Fibroblast of skin of right biceps (primary cell): Measurements from ENCODE around the gene PPP6R2.

ENCODE experiments used
- DNase-seq: peaks from one replicate; pipeline ENCODE4 v3.0.0-alpha.2; 2013

Gene PPP6R2

DNA sequence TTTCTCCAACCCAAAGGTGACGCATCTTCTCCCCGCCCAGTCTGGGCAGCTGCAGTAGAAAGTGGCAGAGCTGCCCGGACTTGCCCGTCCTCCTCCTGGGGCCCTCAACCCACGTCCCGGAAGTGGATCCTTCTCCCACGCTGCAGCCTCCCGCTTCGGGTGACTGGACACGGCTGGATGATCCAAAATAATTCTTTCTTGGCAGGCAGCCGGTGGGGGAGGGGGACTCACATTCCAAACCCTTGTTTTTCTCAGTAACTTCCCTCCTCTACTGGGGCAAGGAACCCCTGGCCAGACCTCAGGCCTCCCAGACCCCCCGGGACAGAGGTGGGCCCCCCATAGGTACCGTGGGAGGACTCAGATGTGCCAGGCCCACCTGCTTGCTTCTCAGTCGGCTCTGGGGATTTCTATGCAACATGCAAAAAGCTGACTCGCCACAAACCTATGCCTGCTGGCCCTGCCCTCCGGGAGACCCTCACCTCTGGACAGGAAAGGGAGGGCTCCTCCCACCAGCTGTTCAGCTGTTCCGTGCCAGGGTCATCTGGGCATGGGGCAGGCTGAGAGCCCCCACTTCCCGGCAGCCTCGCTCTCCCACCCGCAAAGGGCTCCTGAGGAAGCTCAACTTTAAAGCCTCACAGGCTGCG is 37.1 kb upstream of the PPP6R2 start:
- DNase-seq = peak; percentile 93

DNA sequence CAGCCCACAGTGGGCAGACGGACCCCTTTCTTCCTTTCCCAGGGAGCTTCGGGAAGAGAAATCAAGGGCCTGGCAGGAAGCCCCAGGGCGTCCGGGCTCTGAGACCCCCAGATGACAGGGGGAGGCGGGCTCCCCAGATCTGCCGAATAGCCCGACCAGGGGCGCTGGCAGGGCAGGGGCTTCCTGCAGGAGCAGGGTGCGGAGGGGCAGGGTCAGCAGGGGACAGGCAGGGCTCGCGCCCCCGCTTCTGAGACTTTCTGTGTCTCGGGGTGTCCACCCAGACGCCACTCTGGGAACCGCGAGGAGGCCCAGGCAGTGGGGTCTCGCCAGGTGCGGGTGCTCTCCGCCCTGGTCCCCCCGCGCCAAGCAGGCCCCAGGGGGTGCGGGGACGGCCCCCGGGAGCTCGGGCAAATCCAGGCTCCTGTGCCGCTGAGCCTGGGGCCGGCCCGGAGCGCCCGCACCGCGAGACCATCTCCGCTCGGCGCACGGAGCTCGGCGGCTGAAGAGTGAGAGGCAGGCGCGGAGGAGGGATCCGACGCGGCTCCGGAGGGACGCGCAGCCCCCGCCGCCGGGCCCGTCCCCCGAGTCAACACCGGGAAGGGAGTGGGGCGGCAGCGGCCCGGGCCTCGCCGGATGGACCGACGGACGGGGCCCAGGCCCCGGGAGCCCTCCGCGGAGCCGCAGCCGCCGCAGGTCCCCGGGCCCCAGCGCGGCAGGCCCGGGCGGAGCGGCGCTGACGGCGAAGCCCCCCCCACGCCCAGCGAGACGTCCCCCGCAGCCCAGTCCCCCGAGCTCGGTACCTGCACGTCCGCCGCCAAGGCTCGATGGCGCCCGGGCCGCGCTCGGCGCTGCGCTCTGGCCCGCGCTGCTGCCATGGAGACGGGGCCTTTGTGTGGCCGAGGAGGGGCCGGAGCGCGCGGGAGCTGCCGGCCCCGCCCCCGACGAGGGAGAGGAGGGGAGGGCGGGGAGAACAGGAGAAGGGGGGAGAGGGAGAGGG is 36.1 kb upstream of the PPP6R2 start, which contains the start of gene PLXNB2:
PLXNB2 (minus strand) TSS at position 894 of the 997 bp plus-strand sequence. CDS start 17,062 bp downstream, outside the sequence.
- peak; percentile 82 for DNase-seq

DNA sequence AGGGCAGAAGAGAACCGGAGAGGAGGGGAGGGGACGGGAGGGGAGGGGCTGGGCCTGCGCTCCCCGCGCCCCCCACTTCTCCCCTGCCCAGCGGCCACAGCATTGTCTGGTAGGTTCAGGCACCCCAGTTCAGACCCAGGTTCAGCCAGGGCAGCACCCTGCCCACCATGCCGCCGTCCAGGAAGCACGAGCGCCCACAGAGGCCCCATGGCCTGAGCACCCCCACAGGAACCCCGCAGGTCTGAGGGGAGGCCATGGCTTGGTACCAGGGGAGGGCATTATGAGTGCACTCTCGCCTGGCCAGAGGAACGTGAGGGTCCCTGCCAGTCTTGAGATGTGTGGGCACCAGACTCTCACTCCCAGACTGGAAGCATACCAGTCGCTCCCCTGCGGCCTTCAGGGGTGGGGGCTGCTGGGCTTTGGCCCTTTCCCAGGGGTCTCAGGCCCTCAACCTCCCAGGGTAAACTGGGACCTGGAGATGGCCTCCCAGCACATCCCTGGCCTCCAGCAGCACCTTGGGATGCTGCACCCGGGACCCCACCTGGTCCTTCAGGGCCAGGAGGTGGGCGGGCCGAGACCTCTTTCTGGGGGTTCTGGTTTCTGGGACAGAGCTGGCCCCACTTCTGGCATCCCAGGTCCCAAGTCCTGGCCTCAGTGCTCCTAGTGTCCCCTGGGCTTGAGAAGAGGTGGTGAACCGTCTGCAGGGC is 35.1 kb upstream of the PPP6R2 start:
- no peak for DNase-seq

DNA sequence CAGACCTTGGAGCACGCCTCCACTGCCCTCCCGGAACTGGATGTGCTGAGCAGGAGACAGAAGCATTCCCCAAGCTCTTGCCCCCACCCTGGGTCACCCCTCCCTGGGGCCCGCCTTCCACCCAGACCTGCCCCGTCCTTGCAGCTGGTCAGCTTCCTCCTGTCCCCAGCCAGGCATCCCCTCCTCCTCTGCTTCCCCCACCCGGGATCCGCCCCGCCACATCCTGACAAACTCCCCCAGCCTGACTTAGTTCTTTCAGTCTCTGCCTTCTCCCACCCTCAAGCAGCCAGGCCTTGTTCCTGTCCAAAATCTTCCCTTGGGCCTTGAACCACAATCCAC is 34.6 kb upstream of the PPP6R2 start:
- peak; percentile 68 for DNase-seq

DNA sequence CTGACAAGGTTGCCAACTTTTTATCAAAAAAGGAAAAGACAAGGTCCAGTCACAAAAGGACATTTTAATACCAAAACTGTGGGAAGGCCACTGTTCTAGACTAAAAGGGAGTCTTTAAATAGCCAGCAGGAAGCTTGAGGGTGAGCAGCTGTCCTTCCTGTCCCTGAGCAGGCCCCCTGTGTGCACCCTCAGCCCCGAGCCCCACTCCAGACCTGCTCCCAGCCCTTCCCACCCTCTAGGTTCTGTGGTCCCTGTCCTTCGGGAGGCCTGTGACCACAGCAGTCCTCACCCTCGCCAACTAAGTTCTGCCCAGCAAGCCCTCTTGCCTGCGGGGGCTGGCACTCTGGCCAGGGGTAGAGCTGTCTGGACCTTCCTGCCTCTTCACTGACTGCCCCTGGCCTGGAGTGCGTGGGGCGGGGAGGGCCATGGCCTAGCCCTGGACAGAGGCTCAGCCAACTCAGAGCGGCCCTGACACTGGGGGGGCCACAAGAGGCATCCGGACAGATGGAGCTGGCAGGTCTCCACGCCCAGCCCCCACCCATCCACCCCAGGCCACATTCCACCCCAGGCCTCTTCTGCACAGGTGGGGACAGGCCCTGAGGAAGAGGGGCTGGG is 34.0 kb upstream of the PPP6R2 start:
- no peak for DNase-seq

DNA sequence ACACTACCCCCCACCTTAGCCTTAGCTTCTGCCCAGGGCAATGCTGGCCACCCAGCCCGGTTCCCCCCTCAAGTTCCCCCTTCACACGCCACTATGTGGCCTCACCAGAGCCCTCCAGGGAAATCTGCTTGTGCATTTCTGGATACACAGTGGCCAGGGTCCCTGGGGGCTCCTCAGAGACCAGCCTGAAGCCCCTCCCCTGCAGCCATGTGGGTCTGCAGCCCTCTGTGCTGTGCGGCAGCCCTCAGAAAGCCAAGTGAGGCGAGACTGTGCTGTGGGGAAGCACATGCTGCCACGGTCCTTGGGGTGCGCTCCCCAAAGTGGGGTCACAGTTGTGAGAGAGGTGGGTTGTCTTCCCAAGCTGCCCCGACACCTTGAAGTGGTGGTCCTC is 33.5 kb upstream of the PPP6R2 start:
- DNase-seq = no peak

DNA sequence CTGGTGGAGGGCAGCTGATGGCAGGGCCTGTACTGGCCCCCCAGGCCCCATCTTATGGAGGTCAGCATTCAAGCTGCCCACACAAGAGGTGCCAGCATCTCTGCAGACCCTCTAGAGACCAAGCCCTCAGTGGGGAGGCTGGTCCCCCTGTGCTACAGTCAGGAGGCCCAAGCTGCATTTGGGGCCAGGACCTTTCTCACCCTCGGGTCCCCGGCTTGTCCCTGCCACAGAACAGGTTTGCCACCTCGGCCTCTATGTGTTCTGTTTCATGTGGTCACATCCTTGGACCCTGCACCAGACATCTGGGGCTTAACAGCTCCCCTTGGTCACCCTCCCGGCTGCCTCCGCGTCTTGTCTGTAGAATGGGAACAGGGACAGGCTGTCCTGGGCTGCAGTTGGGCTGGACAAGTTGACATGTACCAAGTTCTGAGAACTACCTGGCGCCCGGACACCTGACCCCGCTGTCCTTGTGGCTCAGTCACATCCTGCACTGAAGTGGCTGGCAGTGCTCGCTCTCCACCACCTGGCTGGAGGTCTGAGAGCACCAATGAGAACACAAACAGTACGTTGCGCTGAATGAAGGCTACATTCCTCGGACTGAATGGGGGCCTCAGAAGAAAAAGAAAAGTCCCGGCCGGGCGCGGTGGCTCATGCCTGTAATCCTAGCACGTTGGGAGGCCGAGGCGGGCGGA is 33.0 kb upstream of the PPP6R2 start:
- no peak for DNase-seq

DNA sequence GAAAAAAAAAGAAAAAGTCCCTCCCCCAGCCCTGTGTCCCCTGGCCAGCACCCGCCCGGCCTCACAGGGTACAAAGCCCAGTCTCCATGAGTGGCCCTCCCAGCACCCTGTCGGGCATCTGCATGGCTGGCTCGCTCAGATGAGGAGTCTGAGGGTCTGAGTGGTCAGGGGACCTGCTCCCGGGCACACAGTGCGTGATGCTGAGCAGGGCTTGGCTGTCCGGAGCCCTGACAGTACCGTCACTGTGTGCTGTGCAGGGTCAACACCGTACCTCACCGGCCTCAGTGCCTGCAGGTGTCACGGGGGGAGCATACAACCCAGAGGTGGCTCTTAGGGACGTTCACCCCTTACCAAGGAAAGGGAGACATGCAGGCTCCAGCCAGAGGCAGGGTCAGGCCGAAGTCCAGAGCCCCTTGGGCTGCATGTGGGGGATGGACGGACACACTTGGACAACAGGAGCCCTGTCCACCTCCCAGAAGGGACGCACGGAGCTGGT is 32.1 kb upstream of the PPP6R2 start:
- DNase-seq = no peak

DNA sequence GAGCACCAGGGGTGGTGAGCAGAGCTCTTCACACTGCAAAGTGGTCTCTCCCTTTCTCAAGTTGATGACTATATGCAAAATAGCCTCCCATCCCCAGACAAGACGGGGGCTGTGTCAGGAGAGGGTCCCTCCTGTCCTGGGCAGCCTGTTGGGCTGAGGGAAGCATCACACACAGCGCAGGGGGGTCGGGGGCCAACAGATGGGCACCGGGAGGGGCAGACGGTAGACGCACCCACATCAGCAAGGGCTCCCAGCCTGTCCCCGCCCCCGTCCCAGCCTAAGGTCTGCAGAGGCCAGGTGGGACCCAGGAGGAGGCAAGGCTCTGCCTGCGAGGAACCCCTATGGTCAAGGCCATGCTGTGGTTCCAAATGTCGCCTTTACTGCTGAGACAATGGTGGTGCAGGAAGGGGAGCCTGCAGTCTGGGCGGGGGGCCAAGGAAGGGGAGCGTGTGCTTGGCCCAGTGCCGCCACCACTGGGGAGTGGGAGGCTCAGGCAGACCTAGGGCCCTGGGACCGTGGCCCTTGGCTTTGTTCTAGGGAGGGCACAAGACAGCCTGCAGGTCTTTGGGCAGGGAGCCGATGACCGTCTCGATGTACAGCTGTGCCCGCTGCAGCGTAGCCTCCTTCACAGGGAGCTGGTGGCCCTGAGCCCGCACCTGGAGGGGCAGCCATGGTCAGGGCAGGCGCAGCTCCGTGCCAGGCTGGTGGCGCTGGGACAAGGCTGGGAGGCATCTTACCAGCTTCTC is 31.3 kb upstream of the PPP6R2 start:
- no peak for DNase-seq

DNA sequence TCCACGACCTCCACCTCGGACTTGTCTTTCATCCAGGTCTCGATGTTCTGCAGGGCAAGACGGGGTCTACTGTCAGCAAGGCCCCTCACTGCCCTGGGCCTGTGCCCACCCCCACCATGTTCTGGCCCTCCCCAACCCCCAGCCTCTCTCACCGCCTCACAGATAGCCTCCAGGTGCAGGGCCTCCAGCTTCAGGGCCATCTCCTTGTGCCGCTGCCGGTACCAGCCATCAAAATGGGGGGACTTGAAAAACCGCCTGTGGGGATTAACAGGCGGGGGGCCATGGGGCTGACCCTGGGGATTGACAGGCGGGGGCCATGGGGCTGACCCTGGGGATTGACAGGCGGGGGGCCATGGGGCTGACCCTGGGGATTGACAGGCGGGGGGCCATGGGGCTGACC is 30.8 kb upstream of the PPP6R2 start:
- DNase-seq = no peak

DNA sequence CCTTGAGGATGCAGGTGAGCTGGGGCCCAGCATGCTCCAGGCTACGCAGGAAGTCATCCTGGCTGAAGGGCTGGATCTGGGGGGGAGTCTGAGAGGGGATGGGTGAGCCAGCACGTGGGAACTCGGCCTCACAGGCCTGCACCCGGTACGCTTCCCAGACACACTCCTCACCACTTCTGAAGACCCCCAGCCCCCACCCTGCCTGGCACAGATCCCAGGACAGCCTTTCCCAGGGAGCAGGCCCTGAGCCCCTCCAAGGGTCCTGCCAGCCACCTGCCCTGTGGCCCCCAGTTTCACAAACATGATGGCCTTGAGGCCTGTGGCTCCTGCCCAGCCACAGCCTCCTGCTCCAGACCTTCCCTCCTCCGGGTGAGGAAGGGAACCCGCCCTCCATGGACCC is 30.1 kb upstream of the PPP6R2 start:
- no peak for DNase-seq

DNA sequence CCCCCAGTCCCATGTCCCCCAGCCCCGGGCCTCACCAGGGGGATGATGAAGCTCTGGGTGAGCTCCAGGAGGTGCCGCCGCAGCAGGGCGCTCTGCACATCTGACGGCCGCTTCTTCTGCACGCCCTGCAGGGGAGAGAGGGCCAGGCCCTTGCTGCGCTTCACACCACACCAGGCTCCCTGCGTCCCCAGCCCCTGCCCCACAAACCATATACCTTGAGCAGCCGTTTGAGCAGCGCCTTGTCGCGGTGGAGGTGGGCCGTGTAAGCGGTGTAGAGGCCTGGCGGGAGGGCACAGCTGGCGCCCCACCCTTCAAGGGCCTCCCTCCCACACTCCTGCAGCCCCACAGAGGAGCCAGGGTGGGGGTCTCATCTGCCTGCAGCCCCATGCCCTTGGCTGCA is 29.5 kb upstream of the PPP6R2 start:
- DNase-seq = no peak

DNA sequence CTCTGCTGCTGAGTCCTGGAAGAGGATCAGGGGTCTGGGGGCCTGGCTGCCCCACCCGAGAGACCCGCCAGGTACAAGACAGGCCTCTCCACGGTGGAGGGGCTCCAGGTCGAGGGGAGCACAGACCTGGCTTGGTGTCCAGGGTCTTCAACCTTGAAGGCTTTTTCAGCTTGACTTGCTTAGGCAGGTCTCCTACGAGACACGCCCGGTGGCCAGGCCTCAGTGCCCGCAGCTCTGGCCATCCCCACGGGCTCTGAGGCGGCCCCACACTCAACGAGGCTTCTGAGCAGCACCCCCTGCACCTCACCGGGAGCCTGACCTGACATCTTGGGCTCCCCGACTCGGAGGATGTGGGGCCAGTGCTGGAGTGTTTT is 29.1 kb upstream of the PPP6R2 start:
- DNase-seq = no peak

DNA sequence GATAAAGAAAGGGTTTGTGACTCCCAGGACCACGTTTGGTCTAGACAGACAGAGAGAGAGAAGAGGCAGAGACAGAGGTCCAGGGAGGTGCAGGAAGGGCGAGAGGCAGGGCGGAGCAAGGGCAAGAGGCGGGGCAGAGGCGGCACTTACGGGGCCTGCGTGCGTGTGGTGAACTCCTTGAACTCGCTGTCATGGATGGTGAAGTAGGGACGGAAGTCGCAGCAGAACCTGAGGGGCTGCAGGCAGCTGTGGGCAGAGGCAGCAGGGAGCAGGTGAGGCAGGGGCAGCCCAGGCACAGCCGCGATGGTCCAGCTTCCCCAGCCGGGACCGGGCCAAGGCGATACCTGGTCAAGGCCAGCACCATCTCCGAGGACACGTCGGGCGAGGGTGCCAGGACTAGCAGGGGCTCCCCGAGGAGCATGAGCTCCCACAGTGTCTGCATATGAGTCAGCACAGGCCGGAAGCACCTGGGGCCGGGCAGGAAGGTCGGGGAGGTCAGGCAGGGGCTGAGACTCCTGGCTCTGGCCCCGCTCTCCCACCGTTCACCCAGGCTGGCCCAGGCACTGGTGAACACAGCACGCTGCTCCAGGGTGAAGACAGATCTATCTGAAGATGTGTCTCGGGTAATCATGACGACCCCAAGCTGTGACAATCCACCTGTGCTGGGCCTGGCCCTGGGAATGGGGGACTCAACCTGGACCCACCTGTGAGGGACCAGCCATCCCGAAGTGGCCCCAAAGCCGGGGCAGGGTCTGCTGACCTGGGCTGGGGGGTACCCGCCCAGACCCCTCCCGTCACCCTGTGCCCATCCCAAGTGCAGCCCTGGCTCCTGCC is 28.5 kb upstream of the PPP6R2 start:
- no peak for DNase-seq

DNA sequence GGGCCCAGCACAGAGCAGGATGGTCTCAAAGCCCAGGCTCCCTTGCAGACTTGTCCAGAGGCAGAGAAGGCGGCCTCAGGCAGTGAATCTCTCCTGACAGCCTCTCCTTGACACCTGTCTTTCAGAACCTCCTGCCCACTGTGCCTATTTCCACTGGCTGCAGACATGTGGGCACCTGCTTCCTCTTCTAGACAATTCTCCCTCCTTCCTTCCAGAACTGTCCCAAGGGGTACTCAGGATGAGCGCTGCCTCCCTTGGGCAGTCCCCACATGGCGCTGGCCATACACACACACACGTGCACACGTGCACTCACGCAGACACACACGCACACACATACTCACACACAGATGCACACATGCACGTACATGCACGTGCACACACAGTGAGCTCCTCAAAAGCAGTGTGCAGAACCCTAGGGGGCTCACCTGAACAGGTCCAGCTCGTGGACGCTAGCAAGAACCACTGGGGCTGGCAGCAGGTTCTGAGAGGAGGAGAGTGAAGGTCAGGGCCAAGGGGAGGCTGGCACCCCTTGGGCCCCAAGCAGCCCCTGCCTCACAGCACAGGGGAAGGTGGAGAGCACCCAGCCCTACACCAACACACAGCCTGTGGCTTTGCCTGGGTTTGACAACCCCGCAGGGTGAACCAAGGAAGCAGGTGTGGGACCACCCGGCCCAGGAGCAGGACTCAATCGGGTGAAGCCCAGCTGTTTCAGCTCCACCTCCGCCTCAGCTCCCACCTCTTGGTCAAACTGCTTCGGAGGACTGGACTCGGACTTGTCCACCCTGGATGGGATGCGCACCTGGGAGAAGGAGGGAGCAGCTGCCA is 27.6 kb upstream of the PPP6R2 start:
- DNase-seq = no peak

DNA sequence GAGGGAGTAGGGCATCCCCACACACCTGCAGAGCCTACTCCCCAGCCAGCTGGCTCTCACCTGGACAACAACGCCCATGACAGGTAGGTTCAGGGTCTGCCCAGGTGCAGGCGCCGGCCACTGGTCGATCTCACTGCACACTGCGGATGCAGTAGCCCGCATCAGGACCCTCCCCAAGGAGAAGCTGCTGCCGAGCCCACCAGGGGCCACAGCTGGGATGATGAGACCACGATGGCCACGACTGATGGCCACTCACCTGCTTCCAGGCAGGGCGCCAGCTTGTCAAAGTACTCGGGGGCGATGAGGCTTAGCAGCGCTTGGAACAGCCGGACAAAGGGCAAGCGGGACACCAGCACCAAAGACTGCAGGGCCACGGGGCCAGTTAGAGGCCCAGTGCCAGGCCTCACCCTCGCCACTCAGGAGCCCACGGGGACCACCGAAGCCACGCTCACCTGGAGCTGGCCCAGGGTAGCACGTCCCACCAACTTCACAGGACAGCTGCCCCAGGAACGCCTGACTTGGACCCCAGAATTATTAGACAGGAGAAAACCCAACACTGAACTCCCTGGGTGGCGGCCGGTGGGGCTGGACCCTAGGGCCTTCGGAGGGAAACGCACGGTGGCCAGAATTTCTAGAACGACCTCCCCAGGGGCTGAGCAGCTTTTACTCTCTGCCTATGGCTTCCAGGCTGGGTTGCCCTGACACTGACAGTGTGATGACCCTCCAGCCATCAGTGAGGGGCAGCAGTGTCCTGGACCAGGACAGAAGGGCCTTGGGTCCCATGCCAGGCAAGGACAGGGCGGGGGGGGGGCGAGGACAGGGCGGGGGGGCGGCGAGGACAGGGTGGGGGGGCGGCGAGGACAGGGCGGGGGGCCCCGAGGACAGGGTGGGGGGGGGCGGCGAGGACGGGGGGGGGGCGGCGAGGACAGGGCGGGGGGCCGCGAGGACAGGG is 26.7 kb upstream of the PPP6R2 start:
- DNase-seq = no peak

DNA sequence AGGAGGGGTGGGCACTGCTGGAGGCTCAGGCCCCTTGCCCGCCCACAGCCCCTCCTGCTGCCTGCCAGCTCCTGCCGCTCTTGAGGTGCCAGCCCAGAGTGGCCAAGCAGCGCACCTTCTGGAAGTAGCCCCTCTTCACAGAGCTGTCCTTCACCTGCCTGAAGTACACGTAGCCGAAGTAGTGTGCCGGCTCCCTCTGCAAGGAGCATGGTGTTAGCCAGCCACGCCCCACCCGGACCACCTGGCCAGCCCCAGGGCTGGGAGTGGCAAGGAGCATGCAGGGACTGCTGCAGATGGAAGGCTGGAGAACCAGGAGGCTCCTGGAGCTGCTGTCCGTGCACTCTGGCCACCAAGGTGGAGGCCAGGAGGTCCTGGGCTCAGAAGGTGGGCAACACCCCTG is 25.9 kb upstream of the PPP6R2 start:
- no peak for DNase-seq

DNA sequence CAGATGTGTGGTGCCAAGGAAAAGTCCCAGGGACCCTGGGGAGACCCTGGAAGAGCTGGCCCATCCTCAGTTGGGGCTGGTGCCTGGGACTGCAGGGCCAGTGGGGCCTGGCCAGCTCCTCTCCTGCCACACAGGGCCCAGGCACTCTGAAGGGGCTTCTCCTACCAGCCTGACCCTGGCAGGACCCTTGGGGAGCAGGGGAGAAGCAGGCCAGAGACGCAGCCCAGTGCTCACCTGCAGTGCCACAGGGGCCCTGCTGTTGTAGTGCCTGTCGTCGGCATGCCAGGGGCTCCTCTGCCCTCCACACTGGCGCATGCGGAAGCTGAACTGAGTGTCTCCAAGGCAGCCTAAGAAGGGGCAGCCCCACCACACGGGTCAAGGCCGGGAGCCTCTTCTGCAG is 25.5 kb upstream of the PPP6R2 start:
- DNase-seq = no peak

DNA sequence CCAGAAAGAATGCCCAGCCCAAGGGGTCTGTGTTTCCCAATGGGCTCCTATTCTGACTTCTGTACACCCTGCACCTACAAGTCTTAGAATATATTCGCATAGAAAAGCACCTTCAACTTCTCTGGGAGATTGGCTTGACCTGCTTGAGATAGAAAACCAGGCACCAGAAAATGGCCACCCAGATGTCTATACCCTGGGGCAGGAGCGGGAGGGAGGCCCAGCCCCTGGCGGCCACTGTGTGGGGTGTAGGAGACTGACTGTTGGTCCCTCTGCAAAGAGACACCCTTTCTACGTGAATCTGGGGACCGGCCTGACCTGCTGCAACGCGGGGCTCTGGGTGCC is 24.8 kb upstream of the PPP6R2 start:
- DNase-seq = no peak
